WTC11 (cell line): ENCODE measurements around the gene PHRF1. TPM values are rescaled to one million over a fixed set of nuclear protein-coding genes. Genes with fewer than 3 reads are reported as not detected.

Source experiments
- ATAC-seq: fragments of 200-7000 bp; cut with Tn5 transposase; 2 replicates; pipeline ENCODE4 v1.10.0; 2021; ENCODE audit warnings: mild to moderate bottlenecking, moderate library complexity
- CTCF ChIA-PET: fragments of 300-600 bp; sonication (Branson Sonifier 250); formaldehyde crosslinking; loops from one replicate; lab custom pipeline; 2021; ENCODE audit warnings: antibody characterized with exemption; lab: Charles Lee
- POLR2A ChIA-PET: fragments of 350-600 bp; sonication (Branson Sonifier 250); formaldehyde crosslinking; loops from one replicate; lab custom pipeline; 2021; ENCODE audit warnings: antibody characterized with exemption; lab: Charles Lee
- DNase-seq: peaks from one replicate; pipeline ENCODE4 v3.0.0; 2021; ENCODE audit warnings: low spot score
- H3K27ac Mint-ChIP-seq: 2 replicates; pipeline ENCODE4 v1.8.0; 2021; ENCODE audit warnings: mixed read lengths
- H3K27me3 Mint-ChIP-seq: 2 replicates; pipeline ENCODE4 v1.8.0; 2021; ENCODE audit warnings: low read depth, mild to moderate bottlenecking, moderate library complexity, mixed read lengths
- H3K36me3 Mint-ChIP-seq: 2 replicates; pipeline ENCODE4 v1.8.0; 2021; ENCODE audit warnings: mixed read lengths
- H3K4me1 Mint-ChIP-seq: 2 replicates; pipeline ENCODE4 v1.8.0; 2022; ENCODE audit warnings: mixed read lengths
- H3K4me3 Mint-ChIP-seq: 2 replicates; pipeline ENCODE4 v1.8.0; 2021; ENCODE audit warnings: mild to moderate bottlenecking, moderate library complexity, mixed read lengths
- H3K9me3 Mint-ChIP-seq: 2 replicates; pipeline ENCODE4 v1.8.0; 2021; ENCODE audit warnings: mixed read lengths
- AR ChIP-seq: fragments of 250-450 bp; sonication (Bioruptor Pico); IDR thresholded peaks from 2 replicates; pipeline ENCODE4 v1.9.0; 2021; ENCODE audit warnings: mild to moderate bottlenecking
- ATF2 ChIP-seq: sonication (generic); formaldehyde crosslinking; IDR thresholded peaks from 2 replicates; pipeline ENCODE4 v1.8.1; 2022; ENCODE audit warnings: low read depth, missing genetic modification reagents, borderline replicate concordance
- CREB1 ChIP-seq: sonication (generic); formaldehyde crosslinking; IDR thresholded peaks from 2 replicates; pipeline ENCODE4 v1.8.0; 2023; ENCODE audit warnings: mild to moderate bottlenecking, missing genetic modification reagents
- CREM ChIP-seq: sonication (generic); formaldehyde crosslinking; IDR thresholded peaks from 2 replicates; pipeline ENCODE4 v1.8.1; 2022; ENCODE audit warnings: mild to moderate bottlenecking, missing genetic modification reagents, moderate library complexity
- E2F5 ChIP-seq: sonication (generic); formaldehyde crosslinking; IDR thresholded peaks from 2 replicates; pipeline ENCODE4 v1.8.1; 2022; ENCODE audit warnings: mild to moderate bottlenecking, moderate library complexity, missing genetic modification reagents
- IRF2 ChIP-seq: sonication (generic); formaldehyde crosslinking; IDR thresholded peaks from 2 replicates; pipeline ENCODE4 v1.8.0; 2022; ENCODE audit warnings: low read depth, missing genetic modification reagents, borderline replicate concordance
- MXD4 ChIP-seq: fragments of 250-450 bp; sonication (Bioruptor Pico); IDR thresholded peaks from 2 replicates; pipeline ENCODE4 v1.8.0; 2021; ENCODE audit warnings: mild to moderate bottlenecking, moderate library complexity, borderline replicate concordance
- RELA ChIP-seq: sonication (generic); formaldehyde crosslinking; IDR thresholded peaks from 2 replicates; pipeline ENCODE4 v1.8.1; 2022; ENCODE audit warnings: missing genetic modification reagents, mild to moderate bottlenecking, borderline replicate concordance
- RORB ChIP-seq: fragments of 250-450 bp; sonication (Bioruptor Pico); IDR thresholded peaks from 2 replicates; pipeline ENCODE4 v1.9.0; 2021; ENCODE audit warnings: mild to moderate bottlenecking
- ZBTB21 ChIP-seq: sonication (generic); formaldehyde crosslinking; IDR thresholded peaks from 2 replicates; pipeline ENCODE4 v1.8.1; 2023; ENCODE audit warnings: mild to moderate bottlenecking, missing genetic modification reagents, borderline replicate concordance
- ZBTB43 ChIP-seq: sonication (generic); formaldehyde crosslinking; IDR thresholded peaks from 2 replicates; pipeline ENCODE4 v1.8.1; 2023; ENCODE audit warnings: mild to moderate bottlenecking, missing genetic modification reagents
- ZNF219 ChIP-seq: sonication (generic); formaldehyde crosslinking; IDR thresholded peaks from 2 replicates; pipeline ENCODE4 v1.8.0; 2023; ENCODE audit warnings: missing genetic modification reagents, mild to moderate bottlenecking, borderline replicate concordance
- ZNF416 ChIP-seq: fragments of 250-450 bp; sonication (Bioruptor Pico); IDR thresholded peaks from 2 replicates; pipeline ENCODE4 v1.9.0; 2021; ENCODE audit warnings: mild to moderate bottlenecking, inconsistent platforms
- total RNA-seq: library from RNA; stranded (reverse); gene quantifications from 3 replicates; pipeline ENCODE4 v1.2.3, GENCODE V29; 2021
- TF ChIP-seq, protein P1 (sequence below): fragments of 200-600 bp; IDR thresholded peaks from 2 replicates; pipeline ENCODE4 v1.8.0; 2022; ENCODE audit warnings: antibody characterized with exemption
- TF ChIP-seq, protein P2 (sequence below): sonication (generic); formaldehyde crosslinking; IDR thresholded peaks from 2 replicates; pipeline ENCODE4 v1.8.0; 2023; ENCODE audit warnings: missing genetic modification reagents, mild to moderate bottlenecking, borderline replicate concordance
- TF ChIP-seq, protein P3 (sequence below): fragments of 250-450 bp; sonication (Bioruptor Pico); IDR thresholded peaks from 2 replicates; pipeline ENCODE4 v1.9.0; 2021; ENCODE audit warnings: mild to moderate bottlenecking

PHRF1 gene
- total RNA-seq, 1 experiment from 2014 or later: 46.9 TPM

DNA sequence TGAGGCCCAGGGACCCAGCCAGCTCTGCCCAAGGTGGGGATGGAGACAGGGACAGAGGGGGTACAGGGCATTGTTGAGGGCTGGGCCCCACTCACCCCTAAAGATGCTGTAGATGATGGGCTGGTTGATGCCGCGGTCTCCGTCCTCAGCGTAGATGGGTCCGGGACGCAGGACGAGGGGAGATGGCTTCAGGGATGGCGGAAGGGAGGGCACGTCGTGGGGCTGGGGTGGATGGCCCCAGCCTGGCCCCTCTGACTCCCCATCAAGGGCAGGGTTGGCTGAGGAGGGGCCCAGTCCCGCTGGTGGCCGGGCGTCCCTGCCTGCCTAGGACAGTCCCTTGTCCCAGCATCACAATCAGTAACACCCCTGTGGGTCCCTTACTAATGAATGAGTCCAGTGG is 43.9 kb downstream of the PHRF1 start:
- Mint-ChIP-seq H3K4me1 (no peaks in the 10 kb centered on the region), H3K27ac (no peak overlapping the region), H3K27me3 (no peaks in the 10 kb centered on the region), H3K9me3 (no peaks in the 10 kb centered on the region), H3K4me3 (no peak overlapping the region), H3K36me3 (no peaks in the 10 kb centered on the region)
- CTCF ChIA-PET: no interaction called here
- DNase-seq (no peak), ATAC-seq (no peak)
- TF ChIP-seq E2F5 (no peak), RORB (CRISPR knock-in tag) (no peak), AR (no peak), ZBTB21 (CRISPR knock-in tag) (no peak), ZNF219 (no peak), CREM (CRISPR knock-in tag) (no peak)
- TF ChIP-seq, protein P1, sequence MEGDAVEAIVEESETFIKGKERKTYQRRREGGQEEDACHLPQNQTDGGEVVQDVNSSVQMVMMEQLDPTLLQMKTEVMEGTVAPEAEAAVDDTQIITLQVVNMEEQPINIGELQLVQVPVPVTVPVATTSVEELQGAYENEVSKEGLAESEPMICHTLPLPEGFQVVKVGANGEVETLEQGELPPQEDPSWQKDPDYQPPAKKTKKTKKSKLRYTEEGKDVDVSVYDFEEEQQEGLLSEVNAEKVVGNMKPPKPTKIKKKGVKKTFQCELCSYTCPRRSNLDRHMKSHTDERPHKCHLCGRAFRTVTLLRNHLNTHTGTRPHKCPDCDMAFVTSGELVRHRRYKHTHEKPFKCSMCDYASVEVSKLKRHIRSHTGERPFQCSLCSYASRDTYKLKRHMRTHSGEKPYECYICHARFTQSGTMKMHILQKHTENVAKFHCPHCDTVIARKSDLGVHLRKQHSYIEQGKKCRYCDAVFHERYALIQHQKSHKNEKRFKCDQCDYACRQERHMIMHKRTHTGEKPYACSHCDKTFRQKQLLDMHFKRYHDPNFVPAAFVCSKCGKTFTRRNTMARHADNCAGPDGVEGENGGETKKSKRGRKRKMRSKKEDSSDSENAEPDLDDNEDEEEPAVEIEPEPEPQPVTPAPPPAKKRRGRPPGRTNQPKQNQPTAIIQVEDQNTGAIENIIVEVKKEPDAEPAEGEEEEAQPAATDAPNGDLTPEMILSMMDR: no peak
- POLR2A ChIA-PET: no interaction called here

GRCh38 chr11:620935-621814 is 44.9 kb downstream of the PHRF1 start:
- Mint-ChIP-seq H3K4me3 (no peak overlapping the region), H3K9me3 (no peaks in the 10 kb centered on the region), H3K4me1 (no peaks in the 10 kb centered on the region), H3K36me3 (no peaks in the 10 kb centered on the region), H3K27me3 (no peaks in the 10 kb centered on the region), H3K27ac (no peak overlapping the region)
- POLR2A ChIA-PET: no interaction called here
- DNase-seq (no peak), ATAC-seq (no peak)
- CTCF ChIA-PET: interaction anchor here (0.7 kb wide), 1 partner anchor 53 kb away, joined by 3 read pairs; no protein-coding TSS in a partner anchor
- TF ChIP-seq IRF2 (CRISPR knock-in tag): no peak

DNA sequence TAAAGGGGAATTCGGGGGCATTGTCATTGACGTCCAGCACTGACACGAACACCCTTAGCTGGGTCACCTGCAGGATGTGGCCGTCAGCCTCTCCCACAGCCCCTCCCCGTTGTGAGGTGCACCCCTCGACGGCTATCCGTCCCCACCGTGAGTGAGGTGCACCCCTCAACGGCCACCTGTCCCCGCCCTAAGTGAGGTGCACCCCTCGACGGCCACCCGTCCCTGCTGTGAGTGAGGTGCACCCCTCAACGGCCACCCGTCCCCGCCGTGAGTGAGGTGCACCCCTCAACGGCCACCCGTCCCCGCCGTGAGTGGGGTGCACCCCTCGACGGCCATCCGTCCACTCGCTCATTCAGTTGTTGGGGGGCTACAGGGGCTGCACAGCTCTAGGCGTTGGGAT is 45.6 kb downstream of the PHRF1 start:
- Mint-ChIP-seq H3K4me3 (no peak overlapping the region), H3K27ac (no peak overlapping the region), H3K36me3 (no peaks in the 10 kb centered on the region), H3K27me3 (peaks cover 5% of the 10 kb centered on the region; the same call in 1 of the 2 replicates), H3K9me3 (no peaks in the 10 kb centered on the region), H3K4me1 (no peaks in the 10 kb centered on the region)
- POLR2A ChIA-PET: no interaction called here
- CTCF ChIA-PET: interaction anchor here (0.7 kb wide), 2 partner anchors 53 to 65 kb away, joined by 3 read pairs; no protein-coding TSS in a partner anchor
- ATAC-seq (no peak), DNase-seq (no peak)
- TF ChIP-seq RELA (CRISPR knock-in tag): no peak
- no peak for TF ChIP-seq ZNF416 (CRISPR knock-in tag)
- no peak for TF ChIP-seq MXD4 (CRISPR knock-in tag)
- TF ChIP-seq, protein P2, sequence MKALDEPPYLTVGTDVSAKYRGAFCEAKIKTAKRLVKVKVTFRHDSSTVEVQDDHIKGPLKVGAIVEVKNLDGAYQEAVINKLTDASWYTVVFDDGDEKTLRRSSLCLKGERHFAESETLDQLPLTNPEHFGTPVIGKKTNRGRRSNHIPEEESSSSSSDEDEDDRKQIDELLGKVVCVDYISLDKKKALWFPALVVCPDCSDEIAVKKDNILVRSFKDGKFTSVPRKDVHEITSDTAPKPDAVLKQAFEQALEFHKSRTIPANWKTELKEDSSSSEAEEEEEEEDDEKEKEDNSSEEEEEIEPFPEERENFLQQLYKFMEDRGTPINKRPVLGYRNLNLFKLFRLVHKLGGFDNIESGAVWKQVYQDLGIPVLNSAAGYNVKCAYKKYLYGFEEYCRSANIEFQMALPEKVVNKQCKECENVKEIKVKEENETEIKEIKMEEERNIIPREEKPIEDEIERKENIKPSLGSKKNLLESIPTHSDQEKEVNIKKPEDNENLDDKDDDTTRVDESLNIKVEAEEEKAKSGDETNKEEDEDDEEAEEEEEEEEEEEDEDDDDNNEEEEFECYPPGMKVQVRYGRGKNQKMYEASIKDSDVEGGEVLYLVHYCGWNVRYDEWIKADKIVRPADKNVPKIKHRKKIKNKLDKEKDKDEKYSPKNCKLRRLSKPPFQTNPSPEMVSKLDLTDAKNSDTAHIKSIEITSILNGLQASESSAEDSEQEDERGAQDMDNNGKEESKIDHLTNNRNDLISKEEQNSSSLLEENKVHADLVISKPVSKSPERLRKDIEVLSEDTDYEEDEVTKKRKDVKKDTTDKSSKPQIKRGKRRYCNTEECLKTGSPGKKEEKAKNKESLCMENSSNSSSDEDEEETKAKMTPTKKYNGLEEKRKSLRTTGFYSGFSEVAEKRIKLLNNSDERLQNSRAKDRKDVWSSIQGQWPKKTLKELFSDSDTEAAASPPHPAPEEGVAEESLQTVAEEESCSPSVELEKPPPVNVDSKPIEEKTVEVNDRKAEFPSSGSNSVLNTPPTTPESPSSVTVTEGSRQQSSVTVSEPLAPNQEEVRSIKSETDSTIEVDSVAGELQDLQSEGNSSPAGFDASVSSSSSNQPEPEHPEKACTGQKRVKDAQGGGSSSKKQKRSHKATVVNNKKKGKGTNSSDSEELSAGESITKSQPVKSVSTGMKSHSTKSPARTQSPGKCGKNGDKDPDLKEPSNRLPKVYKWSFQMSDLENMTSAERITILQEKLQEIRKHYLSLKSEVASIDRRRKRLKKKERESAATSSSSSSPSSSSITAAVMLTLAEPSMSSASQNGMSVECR (CRISPR knock-in tag): no peak
- TF ChIP-seq, protein P3, sequence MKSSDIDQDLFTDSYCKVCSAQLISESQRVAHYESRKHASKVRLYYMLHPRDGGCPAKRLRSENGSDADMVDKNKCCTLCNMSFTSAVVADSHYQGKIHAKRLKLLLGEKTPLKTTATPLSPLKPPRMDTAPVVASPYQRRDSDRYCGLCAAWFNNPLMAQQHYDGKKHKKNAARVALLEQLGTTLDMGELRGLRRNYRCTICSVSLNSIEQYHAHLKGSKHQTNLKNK (CRISPR knock-in tag): no peak
- TF ChIP-seq ATF2: no peak
- no peak for TF ChIP-seq ZBTB43 (CRISPR knock-in tag)
- no peak for TF ChIP-seq CREB1 (CRISPR knock-in tag)
